ELF-1 (cell line): ENCODE data around the gene ATP6V1B1.

Experiments used
- DNase-seq: peaks from one replicate; pipeline ENCODE4 v3.0.0-alpha.2; 2016; ENCODE audit warnings: low read depth, low spot score

Gene ATP6V1B1

GRCh38 chr2:70943205-70943871 is 7.6 kb downstream of the ATP6V1B1 start:
- peak; percentile 76 for DNase-seq

- no peak for DNase-seq
Measured at GRCh38 chr2:70944111-70944690, 8.5 kb downstream of the ATP6V1B1 start.

GRCh38 chr2:70946832-70947442 is 11.2 kb downstream of the ATP6V1B1 start:
- peak; percentile 79 for DNase-seq

DNA sequence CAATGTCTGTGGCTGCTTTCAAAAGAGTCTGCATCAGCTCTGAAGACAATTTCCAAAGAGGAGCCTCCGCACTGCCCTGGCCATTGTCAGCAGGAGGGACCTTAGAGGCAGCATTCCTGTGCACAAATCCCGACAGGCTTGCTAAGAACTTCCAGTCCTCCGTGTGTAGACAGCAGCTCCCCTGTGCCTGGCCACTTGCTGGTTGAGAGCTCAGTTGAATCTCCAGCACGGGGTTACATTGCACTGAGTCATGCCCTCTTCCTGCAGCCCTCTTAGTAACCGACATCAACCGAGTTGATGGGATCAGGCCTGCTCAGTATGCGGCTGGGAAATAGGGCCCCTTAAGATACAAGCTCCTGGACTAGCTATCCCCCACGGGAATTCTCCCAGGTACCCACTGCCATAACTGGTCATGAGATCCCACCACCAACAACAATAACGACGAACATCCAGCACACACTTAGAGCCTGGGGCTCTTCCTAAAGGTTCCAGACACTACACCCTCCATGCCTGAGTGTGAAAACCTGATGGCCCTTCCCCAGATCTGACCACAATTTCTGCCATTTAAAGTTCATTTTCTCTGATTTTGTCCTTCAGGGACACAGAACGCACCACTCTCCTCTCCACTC is 12.0 kb downstream of the ATP6V1B1 start:
- DNase-seq = peak; percentile 53

GRCh38 chr2:70948337-70949003 is 12.8 kb downstream of the ATP6V1B1 start:
- DNase-seq = peak; percentile 79

DNA sequence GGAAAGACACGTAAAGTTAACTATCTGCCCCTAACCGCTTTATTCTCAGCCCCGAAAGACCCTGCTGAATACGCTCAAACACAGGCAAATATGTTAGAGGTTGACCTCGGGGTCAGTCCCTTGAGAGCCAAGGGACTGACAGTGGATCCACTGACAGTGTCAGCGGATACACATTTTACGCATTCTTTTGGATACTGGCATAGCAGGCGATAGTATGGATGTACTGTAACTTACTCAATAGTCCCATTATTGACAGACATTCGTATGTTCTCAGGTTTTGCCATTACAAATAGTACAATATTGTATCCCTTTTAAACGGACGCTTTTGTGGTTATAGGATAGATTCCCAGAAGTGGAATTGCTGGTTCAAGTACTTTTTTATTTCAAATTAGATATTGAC is 13.4 kb downstream of the ATP6V1B1 start:
- no peak for DNase-seq

DNA sequence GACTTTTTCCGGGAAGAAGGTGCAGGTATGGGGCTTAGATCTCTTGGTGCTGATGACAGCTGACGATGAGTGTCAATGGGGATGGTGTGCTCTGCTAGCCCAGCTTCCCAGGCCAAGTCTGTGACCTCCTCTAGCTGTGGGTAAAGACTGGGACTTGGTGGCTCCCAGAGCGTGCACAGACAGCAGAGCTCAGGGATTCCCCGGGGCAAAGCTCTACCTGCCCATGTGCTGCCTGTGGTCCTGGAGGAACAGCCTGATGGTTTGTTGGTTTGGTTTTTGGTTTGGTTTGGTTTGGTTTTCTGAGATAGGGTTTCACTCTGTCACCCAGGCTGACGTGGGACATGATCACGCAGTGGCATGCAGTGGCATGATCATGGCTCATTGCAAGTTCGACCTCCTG is 19.2 kb downstream of the ATP6V1B1 start:
- no peak for DNase-seq

DNA sequence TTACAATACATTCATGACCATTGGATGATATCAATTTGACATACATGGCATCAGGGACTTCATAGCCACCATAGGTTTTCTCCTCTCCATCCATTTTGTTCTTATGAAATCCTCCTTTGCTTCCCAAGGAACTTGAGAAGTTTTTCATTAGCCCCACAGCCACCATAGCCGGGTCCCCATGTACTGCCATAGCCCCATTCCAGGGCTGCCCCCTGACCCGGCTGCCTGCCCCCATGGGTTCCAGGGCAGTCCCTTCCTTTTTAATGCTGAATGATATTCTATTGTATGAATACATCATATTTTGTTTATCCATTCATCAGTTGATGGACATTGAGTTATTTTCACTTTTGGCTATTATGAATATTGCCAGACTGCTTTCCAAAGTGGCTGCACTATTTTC is 20.4 kb downstream of the ATP6V1B1 start:
- DNase-seq = no peak

DNA sequence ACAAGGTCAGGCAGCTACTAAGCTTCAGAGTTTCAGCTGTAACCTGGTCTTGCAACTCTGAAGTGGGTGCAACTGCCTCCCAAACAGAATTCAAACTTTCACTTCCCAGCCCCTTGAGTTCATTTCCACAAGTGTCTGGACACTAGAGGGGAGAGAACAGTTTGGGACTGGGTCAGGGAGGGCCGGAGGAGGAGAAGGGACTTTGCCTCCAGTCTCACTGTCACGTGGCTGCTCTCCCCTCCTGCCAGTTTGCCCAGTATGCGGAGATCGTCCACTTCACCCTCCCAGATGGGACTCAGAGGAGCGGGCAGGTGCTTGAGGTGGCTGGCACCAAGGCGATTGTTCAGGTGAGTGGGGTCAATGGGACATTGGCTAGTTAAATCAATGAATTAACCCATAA is 22.1 kb downstream of the ATP6V1B1 start:
- no peak for DNase-seq

GRCh38 chr2:70958759-70959158 is 23.1 kb downstream of the ATP6V1B1 start:
- no peak for DNase-seq

DNA sequence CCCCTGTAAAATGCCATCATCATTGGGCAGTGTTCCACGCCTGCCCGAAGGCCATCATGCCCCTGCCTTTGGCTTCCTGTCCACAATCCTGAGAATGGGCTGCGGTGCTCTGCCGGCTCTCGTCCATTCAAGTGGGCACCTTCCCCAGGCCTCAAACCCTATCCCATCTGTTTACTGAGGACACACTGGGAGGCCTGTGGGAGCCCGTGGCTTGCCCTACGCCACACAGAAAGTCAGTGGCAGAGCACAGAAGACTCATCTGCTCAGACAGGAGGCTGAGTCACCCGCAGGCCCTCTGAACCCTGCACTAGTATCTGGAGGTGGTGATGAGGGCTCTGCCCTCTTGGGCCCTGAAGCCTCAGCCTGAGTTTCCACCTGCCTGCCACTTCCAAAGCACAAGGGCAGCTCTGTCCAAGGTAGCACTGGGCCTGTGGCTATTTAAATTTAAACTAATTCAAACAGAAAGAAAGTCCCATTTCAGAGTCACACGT is 23.6 kb downstream of the ATP6V1B1 start:
- no peak for DNase-seq

GRCh38 chr2:70959851-70960832 is 24.4 kb downstream of the ATP6V1B1 start:
- DNase-seq = no peak

- no peak for DNase-seq
Measured at GRCh38 chr2:70960833-70961647, 25.3 kb downstream of the ATP6V1B1 start.

- DNase-seq = no peak
Measured at GRCh38 chr2:70961648-70961994, 25.9 kb downstream of the ATP6V1B1 start.

DNA sequence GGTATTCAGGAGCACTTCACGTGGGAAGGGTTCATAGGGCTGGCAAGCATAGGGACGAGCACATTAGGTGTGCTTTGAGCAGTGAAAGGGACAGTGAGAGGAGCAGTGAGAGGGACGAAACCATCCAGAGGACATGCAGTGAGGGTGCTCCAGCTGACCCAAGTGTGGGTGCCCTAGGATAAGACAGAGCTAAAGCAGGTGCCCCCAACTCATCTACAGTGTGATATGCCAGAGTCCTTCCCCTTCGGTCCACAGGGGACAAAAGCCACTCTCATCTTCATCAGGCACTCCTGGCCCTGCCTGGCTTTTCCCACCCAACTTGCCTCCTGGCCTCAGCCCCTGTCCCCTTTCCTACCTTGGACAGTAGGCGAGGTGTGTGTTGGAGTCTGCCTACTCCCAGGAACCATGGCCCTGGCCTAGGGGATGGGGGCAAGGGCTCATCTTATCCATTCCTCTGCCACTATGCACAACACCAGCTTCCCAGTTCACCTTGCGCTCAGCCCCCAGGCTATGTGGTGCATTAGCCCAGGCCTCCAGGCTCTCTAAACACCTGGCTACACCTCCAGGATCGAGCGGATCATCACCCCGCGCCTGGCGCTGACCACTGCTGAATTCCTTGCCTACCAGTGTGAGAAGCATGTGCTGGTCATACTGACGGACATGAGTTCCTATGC is 26.6 kb downstream of the ATP6V1B1 start:
- no peak for DNase-seq

DNA sequence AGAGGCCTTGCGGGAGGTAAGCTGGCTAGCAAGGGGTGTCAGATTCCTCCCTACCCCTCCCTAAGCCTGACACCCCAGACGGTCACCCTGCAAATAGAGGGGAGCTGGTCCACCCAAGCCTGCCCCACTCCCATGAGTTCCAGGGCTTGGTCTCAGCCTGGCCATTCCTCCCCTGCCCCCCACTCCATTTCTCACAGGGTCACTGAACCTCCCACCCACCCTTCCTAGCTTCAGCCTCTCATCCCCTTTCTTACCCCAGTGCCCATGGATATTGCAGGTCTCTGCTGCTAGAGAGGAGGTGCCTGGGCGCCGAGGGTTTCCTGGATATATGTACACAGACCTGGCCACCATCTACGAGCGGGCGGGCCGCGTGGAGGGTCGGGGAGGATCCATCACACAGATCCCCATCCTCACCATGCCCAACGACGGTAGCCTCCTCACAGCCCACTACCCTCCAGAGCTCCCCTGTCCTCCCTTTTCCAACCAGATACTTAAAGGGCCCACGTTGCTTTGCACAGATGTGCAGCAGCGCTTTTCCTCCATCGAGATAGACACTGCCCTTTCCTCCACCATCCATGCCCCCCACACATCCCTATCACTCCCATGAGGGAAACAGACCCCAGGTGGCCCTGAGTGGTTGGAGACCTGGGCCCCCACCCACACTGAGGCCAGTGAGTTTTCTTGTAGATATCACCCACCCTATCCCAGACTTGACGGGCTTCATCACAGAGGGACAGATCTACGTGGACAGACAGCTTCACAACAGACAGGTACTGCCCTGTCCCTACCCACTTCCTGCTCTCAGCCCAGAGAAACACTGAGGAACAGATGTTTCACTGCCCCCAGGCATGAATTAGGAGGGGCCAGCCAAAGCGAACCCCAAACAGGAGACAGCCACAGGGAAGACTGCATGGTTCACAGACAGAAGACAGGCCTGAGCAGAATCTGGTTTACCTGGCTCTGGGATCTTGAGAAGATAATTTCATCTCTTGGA is 27.5 kb downstream of the ATP6V1B1 start:
- DNase-seq = no peak

DNA sequence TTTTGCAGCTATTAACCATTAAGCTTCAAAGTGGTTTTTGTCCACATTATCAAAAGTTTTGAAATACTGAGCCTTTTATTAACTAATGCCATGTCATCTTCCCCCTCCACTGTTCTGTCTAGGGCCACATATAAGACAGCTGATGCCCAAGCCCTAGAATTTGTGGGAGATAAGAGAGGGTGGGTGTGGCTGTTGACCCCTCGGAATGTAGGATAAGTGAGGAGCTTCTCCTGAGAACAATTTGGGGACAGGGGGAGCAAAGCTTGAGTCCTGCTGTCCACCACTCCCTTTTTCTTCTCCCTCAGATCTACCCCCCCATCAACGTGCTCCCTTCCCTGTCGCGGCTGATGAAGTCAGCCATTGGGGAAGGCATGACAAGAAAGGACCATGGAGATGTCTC is 28.4 kb downstream of the ATP6V1B1 start:
- DNase-seq = no peak
